K562 (cell line): ENCODE data around the gene MYB.

Source experiments
- CTCF ChIP-seq, 3 experiments: IDR thresholded peaks in 2 of 3; conservative IDR thresholded peaks in 1 of 3; 2 replicates each; pipeline ENCODE4 v1.5.1; 2011 to 2012; ENCODE audit warnings: low read length in 3 of 3, mild to moderate bottlenecking in 3 of 3, control low read depth in 2 of 3, improper control_type of control experiment in 1 of 3, inconsistent platforms in 1 of 3, low read depth in 1 of 3, mixed read lengths in 1 of 3, moderate library complexity in 1 of 3; ENCODE audit not compliant: insufficient read depth in 2 of 3
- POLR2AphosphoS5 ChIP-seq: IDR thresholded peaks from 2 replicates; pipeline ENCODE4 v1.6.1; 2011; ENCODE audit warnings: mild to moderate bottlenecking, low read depth, low read length, moderate library complexity; ENCODE audit not compliant: control insufficient read depth, insufficient read depth
- YY1 ChIP-seq, 3 experiments: IDR thresholded peaks; 2 replicates each; pipeline ENCODE4 v1.6.1; 2011; ENCODE audit warnings: low read length in 2 of 3, mild to moderate bottlenecking in 2 of 3, moderate library complexity in 2 of 3, borderline replicate concordance in 1 of 3, control low read depth in 1 of 3, low read depth in 1 of 3; ENCODE audit not compliant: insufficient read depth in 3 of 3, insufficient replicate concordance in 2 of 3, control insufficient read depth in 1 of 3, insufficient read length in 1 of 3; ENCODE audit errors: extremely low read depth in 1 of 3

GRCh38 chr6:135233686-135234491, 52.8 kb downstream of the MYB start:
- TF ChIP-seq POLR2AphosphoS5 (no peak), CTCF (IDR thresholded peaks at IDR 0.05 in 2 of 3, conservative IDR thresholded peaks at IDR 0.05 in 1 of 3; ENCODE audit: insufficient read depth in 2 of 3, low read depth in 1 of 3, low read length in 3 of 3) (no peak), YY1 (IDR thresholded peaks at IDR 0.05; ENCODE audit: borderline replicate concordance in 1 of 3, control insufficient read depth in 1 of 3, extremely low read depth in 1 of 3, insufficient read depth in 3 of 3, insufficient read length in 1 of 3, insufficient replicate concordance in 2 of 3, low read depth in 1 of 3, low read length in 2 of 3) (no peak)
